ENCODE measurements around the gene HINFP. TPM values are rescaled to one million over a fixed set of nuclear protein-coding genes. Genes with fewer than 3 reads are reported as not detected.

HINFP gene
- total and polyA plus RNA-seq, 2 of the 4 experiments (the other 2 are of a cell fraction): 9.1 to 15.3 TPM

GRCh38 chr11:119110439-119110838 is 10.9 kb upstream of the HINFP start:
- Histone ChIP-seq H2BK15ac (ENCODE audit: low read depth, low read length) (no peak overlapping the region), H4K91ac (ENCODE audit: insufficient read depth, low read depth, low read length) (no peak overlapping the region), H3K36me3 (ENCODE audit: control insufficient read depth, insufficient read depth, low read length) (peaks cover 29% of the 10 kb centered on the region), H4K8ac (ENCODE audit: low read depth in 2 of 2, low read length in 2 of 2) (no peak overlapping the region), H3K14ac (replicated peaks; ENCODE audit: low read depth, low read length) (no peak overlapping the region), H3K56ac (ENCODE audit: extremely low read depth, insufficient read depth, low read length) (no peak overlapping the region), H3K23ac (ENCODE audit: low read depth, low read length) (no peak overlapping the region), H3K27ac (ENCODE audit: insufficient read depth, low read length) (no peak overlapping the region), H2BK120ac (ENCODE audit: low read depth, low read length) (no peak overlapping the region), H2BK20ac (ENCODE audit: low read depth, low read length) (no peak overlapping the region), H3K27me3 (ENCODE audit: control insufficient read depth, insufficient read depth, low read length) (no peaks in the 10 kb centered on the region), H3K18ac (ENCODE audit: low read depth, low read length) (no peak overlapping the region), H3K9me3 (ENCODE audit: control insufficient read depth, insufficient read depth, low read length) (no peaks in the 10 kb centered on the region), H3K4me3 (ENCODE audit: insufficient read depth, low read depth, low read length) (no peak overlapping the region), H4K20me1 (ENCODE audit: insufficient read depth, low read length) (peaks cover 4% of the 10 kb centered on the region; the same call in 1 of the 2 replicates), H3K4me2 (ENCODE audit: low read depth, low read length) (no peak overlapping the region), H4K5ac (ENCODE audit: low read depth, low read length) (no peak overlapping the region), H2AFZ (replicated peaks; ENCODE audit: low read length, poor library complexity) (no peak overlapping the region), H3K79me1 (ENCODE audit: low read depth in 1 of 2, low read length in 2 of 2) (peaks cover 21 to 47% of the 10 kb centered on the region in 2 experiments), H3K4ac (ENCODE audit: low read depth, low read length) (no peak overlapping the region), H2BK5ac (ENCODE audit: low read depth, low read length, poor library complexity, severe bottlenecking) (no peak overlapping the region), H2AK5ac (ENCODE audit: low read depth, low read length) (no peak overlapping the region), H3K9me1 (ENCODE audit: insufficient read depth, low read length) (peaks cover 21% of the 10 kb centered on the region), H3K9ac (ENCODE audit: low read depth, low read length) (no peak overlapping the region), H2AK9ac (replicated peaks; ENCODE audit: low read depth, low read length, poor library complexity) (peak overlapping the region; percentile 48), H3K4me1 (ENCODE audit: control insufficient read depth, insufficient read depth, low read length) (peaks cover 9% of the 10 kb centered on the region)
- TF ChIP-seq RCOR1 (IDR thresholded peaks at IDR 0.05; ENCODE audit: insufficient replicate concordance, low read length): no peak
- TF ChIP-seq POLR2A (IDR thresholded peaks at IDR 0.05; ENCODE audit: low read depth, low read length): no peak
- no peak for TF ChIP-seq ELK1 (IDR thresholded peaks at IDR 0.05; ENCODE audit: borderline replicate concordance, low read depth, low read length)
- no peak for TF ChIP-seq MXI1 (IDR thresholded peaks at IDR 0.05; ENCODE audit: borderline replicate concordance, low read depth, low read length)
- no peak for TF ChIP-seq BHLHE40 (IDR thresholded peaks at IDR 0.05; ENCODE audit: low read depth, low read length)
- ChIA-PET CTCF (no interaction called here), POLR2A (ENCODE audit: unreplicated experiment) (no interaction called here)
- in situ Hi-C loops (cut with MboI; ENCODE audit: low sequenced_read_pairs) (no loop called here), dilution Hi-C loops (cut with HindIII; ENCODE audit: low sequenced_read_pairs, unreplicated experiment) (no loop called here), intact Hi-C loops (cut with micrococcal nuclease) (no loop called here)
- ATAC-seq (ENCODE audit: low read depth) (no peak), DNase-seq (no peak)
- no CpG with 5 or more reads among the region's 10 CpGs for WGBS, 2 experiments (ENCODE audit: extremely low coverage in 2 of 2, insufficient read length in 1 of 2)
- BruUV-seq (replicated peaks): no TSS peak

Data from IMR-90 (cell line).